Measurements from ENCODE around the gene PSME4. TPM values are rescaled to one million over a fixed set of nuclear protein-coding genes. Genes with fewer than 3 reads are reported as not detected.

Gene PSME4
- total RNA-seq, 6 experiments from 2014 or later: 28.1 to 36.7 (median 29.5) TPM

DNA sequence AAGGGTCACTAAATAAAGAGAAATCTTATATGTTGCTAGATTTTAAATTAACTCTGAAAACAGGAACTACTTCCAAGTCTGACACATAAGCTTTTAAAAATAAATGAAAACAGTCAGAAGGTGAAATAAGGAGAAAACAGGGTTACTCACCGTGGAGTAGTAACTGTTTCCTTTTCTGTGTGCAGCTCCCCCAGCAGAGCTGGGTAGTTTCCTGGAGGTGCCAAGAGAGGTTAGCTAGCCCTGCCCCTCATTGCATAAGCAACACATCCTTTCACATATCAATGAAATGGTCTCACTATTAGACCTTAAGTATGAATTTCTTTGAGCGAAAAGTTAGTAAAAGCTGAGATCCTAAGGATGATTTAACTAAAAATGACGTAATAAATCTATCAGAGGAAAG lies 57.1 kb downstream of the PSME4 start:
- H3K36me3 ChIP-seq: peaks cover 0 to 37% (median 3%) of the 10 kb centered on the region in 4 donors
- ATAC-seq: peak in 2 of 4 donors; percentile 42
- 58% methylated on average over 3 of the region's 3 CpGs for WGBS (ENCODE audit: insufficient coverage, low coverage, low lambda C conversion rate, missing lambda C conversion rate)

DNA sequence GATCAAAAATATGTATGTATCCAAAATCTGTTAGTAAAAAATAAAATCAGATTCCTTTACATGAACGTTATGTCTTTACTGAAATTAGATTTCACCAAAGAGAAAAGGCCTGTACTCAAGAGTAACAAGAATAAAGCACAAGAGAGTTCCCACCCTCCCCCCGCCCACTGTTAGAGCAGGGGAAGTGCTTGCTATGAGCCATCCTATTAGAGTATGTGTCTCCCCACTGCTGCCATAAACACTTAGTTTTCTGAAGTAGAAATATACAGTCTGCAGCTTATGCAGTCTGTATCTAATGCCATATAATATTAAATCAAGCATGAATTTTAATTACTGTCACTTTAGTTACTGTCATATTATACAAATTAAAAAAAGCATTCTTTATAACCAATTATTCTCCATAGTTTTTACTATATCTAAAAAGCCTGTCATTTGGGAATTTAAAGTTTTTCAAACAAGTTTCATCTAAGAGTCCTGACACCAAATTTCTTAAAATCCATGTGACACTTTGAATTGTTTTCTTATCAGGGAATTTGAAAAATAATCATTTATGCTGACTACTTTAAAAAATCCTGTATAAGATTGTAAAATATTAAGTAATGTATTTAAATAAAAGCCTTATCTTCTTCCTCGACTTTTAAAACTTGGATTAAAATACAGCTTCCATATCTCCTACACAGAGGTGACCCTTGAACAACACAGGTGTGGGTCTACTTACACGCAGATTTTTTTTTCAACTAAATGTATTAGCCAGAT lies 59.2 kb downstream of the PSME4 start:
- no peaks in the 10 kb centered on the region for H3K27me3 ChIP-seq
- TF ChIP-seq, protein P1, sequence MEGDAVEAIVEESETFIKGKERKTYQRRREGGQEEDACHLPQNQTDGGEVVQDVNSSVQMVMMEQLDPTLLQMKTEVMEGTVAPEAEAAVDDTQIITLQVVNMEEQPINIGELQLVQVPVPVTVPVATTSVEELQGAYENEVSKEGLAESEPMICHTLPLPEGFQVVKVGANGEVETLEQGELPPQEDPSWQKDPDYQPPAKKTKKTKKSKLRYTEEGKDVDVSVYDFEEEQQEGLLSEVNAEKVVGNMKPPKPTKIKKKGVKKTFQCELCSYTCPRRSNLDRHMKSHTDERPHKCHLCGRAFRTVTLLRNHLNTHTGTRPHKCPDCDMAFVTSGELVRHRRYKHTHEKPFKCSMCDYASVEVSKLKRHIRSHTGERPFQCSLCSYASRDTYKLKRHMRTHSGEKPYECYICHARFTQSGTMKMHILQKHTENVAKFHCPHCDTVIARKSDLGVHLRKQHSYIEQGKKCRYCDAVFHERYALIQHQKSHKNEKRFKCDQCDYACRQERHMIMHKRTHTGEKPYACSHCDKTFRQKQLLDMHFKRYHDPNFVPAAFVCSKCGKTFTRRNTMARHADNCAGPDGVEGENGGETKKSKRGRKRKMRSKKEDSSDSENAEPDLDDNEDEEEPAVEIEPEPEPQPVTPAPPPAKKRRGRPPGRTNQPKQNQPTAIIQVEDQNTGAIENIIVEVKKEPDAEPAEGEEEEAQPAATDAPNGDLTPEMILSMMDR (IDR thresholded peaks at IDR 0.05): no peak
- TF ChIP-seq POLR2A (IDR thresholded peaks at IDR 0.05): no peak
- no peak overlapping the region for H3K4me3 ChIP-seq
- H3K36me3 ChIP-seq: peaks cover 0 to 35% (median 8%) of the 10 kb centered on the region in 4 donors
- H3K4me1 ChIP-seq: peaks cover 0 to 10% (median 0%) of the 10 kb centered on the region in 4 donors
- no peaks in the 10 kb centered on the region for H3K9me3 ChIP-seq
- intact Hi-C loops (cut with DNase I): no loop called here
- ATAC-seq (no peak), DNase-seq (no peak)
- 93% methylated on average over 4 of the region's 4 CpGs for WGBS (ENCODE audit: insufficient coverage, low coverage, low lambda C conversion rate, missing lambda C conversion rate)
- H3K27ac ChIP-seq: no peak overlapping the region

More for the DNA sequence above, 57.1 kb downstream of the PSME4 start:
- Histone ChIP-seq H3K9me3 (no peaks in the 10 kb centered on the region), H3K27ac (no peak overlapping the region), H3K4me3 (no peak overlapping the region), H3K4me1 (no peaks in the 10 kb centered on the region), H3K27me3 (no peaks in the 10 kb centered on the region)
- no peak for TF ChIP-seq POLR2A (IDR thresholded peaks at IDR 0.05)
- TF ChIP-seq, protein P1 (IDR thresholded peaks at IDR 0.05): no peak
- intact Hi-C loops (cut with DNase I): no loop called here
- no peak for DNase-seq

DNA sequence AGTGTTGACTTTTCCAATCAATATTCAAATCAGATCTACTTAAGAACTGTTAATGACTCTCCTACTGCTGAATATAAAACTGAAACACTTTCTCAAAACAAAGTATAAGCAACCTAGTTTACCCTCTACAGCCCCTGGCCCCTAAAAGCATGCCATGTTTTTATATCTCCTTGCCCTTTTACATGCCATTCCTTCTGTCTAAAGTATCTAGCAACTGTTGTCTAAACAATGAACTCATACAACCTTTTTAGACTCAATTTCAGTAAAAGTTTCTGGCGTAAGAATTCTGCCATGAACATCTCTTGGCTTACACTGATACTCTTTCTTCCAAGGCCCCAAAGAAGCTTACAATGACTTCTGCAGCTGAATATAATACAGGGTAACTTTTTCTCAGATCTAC lies 63.2 kb downstream of the PSME4 start:
- no peak for DNase-seq
- TF ChIP-seq, protein P1 (IDR thresholded peaks at IDR 0.05): no peak

DNA sequence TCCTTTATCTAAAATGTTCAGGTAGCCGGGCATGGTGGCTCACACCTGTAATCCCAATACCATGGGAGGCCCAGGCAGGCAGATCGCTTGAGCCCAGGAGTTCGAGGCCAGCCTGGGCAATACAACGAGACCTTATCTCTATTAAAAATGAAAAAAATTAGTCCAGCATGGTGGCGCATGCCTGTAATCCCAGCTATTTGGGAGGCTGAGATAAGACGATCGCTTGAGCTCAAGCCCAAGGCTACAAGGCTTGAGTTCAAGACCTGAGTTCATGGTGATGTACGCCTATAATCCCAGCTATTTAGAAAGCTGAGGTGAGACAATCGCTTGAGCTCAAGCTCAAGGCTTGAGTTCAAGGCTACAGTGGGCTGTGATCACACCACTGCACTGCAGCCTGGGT lies 65.4 kb downstream of the PSME4 start:
- H3K27me3 ChIP-seq: no peaks in the 10 kb centered on the region
- peaks cover 0 to 10% (median 0%) of the 10 kb centered on the region in 4 donors for H3K4me1 ChIP-seq
- no peaks in the 10 kb centered on the region for H3K9me3 ChIP-seq
- no peak for ATAC-seq
- no peak overlapping the region for H3K27ac ChIP-seq
- no peak for TF ChIP-seq POLR2A (IDR thresholded peaks at IDR 0.05)
- TF ChIP-seq, protein P1 (IDR thresholded peaks at IDR 0.05): no peak
- H3K36me3 ChIP-seq: peaks cover 3 to 74% (median 22%) of the 10 kb centered on the region in 4 donors
- intact Hi-C loops (cut with DNase I): no loop called here
- DNase-seq: no peak
- 97% methylated on average over 7 of the region's 9 CpGs for WGBS (ENCODE audit: insufficient coverage, low coverage, low lambda C conversion rate, missing lambda C conversion rate)
- H3K4me3 ChIP-seq: no peak overlapping the region

More for the DNA sequence above, 63.2 kb downstream of the PSME4 start:
- WGBS (ENCODE audit: insufficient coverage, low coverage, low lambda C conversion rate, missing lambda C conversion rate): 79% methylated on average over 1 of the region's 1 CpG
- ATAC-seq: peak in 1 of 4 donors; percentile 11
- Histone ChIP-seq H3K9me3 (no peaks in the 10 kb centered on the region), H3K27ac (no peak overlapping the region), H3K4me3 (no peak overlapping the region), H3K36me3 (peaks cover 0 to 53% (median 20%) of the 10 kb centered on the region in 4 donors), H3K27me3 (no peaks in the 10 kb centered on the region), H3K4me1 (peaks cover 0 to 10% (median 0%) of the 10 kb centered on the region in 4 donors)
- intact Hi-C loops (cut with DNase I): no loop called here

Data from right lobe of liver (tissue), 6 donors.